ENCODE results near the gene COMT.
"Not testable (repeated sequence)": the region's sequence is repeated elsewhere in the genome, so short reads cannot be mapped to it uniquely, and the experiment has no call there.

The COMT gene

GRCh38 chr22:19929586-19930550 lies 11.7 kb upstream of the COMT start:
- no peak for DNase-seq

DNA sequence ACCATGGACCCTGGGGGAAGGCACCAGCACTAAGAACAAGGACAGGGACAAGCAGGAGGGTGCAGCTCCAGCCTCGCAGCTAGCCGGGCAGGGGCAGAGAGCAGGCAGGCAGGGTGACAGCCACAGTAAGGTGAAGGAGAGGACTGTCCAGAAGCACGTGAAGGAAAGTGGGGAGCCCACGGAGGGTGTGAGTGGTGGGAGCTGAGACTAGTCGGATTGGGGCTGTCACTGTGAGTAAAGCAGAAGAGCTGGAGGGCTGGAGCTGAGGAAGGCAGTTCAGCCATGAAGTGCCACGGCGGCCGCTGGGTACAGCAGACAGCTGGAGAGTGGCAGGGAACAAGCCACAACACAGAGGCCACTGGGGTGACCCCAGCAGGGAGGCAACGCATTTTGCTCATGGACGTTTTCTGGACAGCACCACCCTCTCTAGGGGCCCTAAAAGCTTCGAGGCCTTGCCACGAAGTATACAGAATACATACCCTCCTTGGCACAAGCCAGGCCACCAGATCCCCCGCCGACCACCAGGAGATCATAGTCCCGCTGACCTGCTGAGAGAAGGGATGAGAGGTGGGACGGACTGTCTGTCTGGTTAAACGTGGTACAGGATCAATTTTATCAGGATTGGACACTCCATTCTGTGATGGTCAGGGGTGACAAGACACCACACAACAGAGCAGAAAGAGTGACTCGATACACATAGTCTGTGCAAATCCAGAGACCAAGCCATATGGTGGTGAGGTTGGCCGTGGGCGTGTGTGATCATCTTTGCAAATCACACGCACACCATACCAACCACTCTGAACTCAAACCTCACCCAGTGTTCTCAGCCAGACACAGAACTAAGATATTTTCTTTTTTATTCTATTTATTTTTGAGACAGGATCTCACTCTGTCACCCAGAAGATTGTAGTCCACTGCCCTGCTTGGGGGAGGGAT lies 10.8 kb upstream of the COMT start:
- DNase-seq: no peak

- no peak for DNase-seq
Observed at GRCh38 chr22:19931514-19931913, 10.1 kb upstream of the COMT start.

DNA sequence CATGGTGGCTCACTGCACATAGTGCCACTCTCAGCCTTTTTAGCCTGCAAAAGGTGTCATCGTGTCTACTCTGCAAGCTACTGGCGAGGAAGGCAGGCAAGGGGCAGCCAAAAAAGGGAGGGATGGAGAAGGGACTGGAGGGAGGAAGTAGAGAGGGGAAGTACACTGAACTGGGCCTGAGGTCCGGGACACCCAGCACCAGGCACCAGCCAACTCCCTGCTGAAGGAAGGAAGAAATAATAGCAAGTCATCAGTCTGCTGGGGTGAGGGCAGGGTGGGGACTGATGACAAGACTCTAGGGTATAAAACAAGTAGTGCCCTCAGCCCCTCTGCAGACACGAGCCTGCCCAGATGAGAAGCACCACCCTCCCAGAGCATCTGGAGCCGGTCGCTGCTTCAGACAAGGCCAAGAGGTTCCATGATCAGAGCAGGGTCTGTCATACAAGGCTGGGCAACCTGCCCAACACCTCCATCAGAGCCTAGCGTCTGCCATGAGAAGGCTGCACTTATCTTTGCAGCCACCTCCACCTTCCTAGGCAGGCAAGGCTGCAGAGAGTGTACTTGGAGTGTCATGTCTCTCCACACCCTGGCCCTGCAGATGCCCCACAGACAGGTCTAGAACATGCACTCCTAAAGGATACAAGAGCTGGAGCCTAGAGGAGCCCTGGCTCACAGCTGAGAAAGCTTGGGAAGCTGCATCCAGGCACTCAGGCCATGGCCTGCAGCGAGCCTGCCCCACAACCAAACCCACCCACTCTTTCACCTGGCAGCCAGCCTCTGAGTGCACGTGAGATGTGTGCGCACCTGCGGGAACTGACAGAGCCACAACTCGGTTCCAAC lies 9.0 kb upstream of the COMT start:
- DNase-seq: no peak

DNA sequence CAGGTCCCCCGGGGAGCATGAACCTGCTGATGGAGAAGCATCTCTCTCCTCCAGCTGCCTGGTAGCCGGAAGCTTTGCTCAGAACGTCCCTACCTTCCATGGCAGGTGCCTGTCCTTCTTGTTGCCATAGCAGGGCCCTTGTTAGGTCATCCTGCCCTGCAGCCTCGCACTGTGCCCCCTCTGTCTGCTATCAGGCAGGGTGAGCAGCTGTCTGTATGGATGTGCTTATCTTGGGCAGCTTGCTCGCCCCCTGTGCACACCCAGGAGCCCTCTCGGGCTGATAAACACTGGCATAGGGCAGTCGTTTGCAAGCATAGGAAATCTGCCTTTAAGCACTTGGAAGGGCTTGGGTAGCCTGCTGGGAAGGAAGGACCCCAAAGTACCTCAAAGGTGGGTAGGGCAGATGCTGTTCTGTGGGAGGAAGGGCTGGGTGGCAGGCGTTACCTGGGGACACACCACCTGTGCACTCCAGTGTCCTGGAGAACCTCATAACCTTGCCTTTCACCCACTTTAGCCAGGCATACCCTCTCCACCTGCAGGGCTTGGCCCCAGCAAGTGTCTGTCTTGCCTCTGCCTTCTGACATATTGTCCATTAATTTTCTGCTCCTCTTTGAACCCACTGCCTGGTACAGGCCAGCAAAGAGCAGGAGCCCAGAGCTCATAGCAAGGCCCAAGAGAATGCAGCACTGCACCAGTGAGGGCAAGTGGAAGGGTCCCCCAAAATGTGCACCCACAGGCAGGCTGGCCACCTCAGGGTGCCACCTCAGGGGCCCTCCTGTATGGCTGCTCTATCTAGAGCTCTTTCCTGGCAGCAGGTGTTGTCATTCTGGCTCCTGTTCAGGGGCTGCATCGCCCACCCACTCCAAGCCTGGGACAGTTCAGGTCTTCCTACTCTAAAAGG lies 8.0 kb upstream of the COMT start:
- no peak for DNase-seq

DNA sequence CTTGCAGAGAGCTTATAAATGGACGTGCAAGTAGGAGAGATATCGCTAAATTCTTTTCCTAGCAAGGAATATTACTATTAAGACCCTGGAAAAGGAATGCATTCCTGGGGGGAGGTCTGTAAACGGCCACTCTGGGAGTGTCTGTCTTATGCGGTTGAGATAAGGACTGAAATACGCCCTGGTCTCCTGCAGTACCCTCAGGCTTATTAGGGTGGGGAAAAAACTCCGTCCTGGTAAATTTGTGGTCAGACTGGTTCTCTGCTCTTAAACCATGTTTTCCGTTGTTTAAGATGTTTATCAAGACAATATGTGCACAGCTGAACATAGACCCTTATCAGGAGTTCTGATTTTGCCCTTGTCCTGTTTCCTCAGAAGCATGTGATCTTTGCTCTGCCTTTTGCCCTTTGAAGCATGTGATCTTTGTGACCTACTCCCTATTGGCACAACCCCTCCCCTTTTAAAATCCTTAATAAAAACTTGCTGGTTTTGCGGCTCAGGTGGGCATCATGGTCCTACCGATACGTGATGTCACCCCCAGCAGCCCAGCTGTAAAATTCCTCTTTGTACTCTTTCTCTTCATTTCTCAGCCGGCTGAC lies 6.4 kb upstream of the COMT start:
- DNase-seq: not testable (repeated sequence)

- DNase-seq: no peak
Observed at GRCh38 chr22:19936513-19936912, 5.1 kb upstream of the COMT start.

GRCh38 chr22:19937616-19938473 lies 3.7 kb upstream of the COMT start:
- DNase-seq: no peak

DNA sequence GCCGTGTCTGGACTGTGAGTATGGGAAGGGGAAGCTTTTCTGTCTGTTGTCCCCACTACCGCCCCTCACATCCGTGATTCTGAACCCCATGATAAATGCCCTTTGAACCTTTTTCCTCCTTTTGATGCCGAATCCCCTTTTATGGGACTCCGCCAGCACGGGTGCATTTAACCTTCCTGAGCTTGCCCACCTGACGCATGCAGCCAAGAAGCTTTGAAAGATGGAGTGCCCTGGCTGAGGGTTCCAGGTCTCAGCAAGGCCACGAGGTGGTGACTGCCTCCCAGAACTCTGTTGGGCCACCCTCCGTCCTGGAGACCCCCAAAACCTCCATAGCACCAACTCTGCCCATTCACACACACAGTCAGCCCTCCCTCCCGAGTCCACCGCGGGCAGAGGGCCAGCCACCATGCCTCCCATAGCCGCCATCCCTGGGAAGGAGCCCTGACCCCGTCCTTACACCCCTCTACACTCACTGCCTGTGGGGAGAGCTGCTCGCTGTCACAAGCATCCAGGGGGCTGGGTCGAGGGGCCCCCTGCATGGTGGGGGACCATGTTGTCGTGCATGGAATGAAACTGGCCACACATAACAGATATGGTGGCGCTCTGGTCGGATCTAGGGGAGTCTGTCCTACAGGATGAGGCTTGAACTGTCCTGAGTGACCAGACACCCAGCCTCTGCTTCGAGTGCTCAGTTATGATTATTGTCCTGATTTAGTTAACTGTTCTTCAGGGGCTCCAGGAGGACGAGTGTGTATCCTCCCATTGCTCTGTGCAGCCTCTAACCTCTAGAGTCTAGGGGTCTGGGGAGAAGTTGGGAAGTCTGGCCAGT lies 822 bp upstream of the COMT start:
- no peak for DNase-seq

DNA sequence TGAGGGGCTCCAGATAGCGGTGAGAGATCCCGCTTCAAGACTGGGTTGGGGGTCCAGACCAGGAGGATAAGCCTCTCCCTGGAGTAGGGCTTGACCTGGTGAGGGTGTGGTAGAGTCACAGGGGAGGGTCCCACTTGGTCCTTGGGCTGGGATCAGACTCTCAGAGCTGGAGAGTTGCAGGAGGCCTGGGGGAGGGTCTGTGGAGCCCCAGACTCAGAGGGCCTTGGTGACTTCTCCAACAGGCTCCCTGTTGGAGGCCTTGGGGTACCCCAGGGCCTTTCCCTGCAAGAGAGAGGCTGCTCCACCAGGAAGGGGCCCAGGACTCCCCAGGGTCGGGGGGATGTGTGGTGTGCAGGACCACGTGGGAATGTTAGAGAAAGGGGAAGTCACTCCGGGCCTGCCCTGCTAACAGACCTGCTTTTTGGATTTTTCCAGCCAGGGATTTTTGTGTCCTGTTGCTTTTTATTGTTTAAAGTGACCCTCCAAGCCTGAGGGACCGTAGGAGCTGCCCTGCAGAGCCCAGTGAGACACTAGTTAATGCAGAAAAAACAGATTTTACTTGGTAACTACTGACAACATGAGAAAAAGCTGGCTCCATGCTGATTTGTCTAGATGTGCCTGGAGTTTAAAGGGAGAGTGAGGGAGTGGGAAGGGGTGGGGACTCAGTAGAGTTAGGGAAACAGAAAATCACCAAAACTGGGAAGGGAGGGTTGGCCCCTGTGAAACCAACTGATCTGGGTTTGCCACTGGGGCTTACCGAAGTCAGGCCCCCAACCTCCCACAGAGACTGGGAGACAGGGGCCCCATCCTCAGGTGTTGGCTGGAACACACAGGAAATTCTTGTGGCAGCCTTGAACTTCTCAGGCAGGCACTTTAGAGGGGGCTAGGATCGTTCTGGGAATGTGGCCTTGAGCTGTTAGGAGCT lies 847 bp downstream of the COMT start:
- DNase-seq: peak; percentile 84

DNA sequence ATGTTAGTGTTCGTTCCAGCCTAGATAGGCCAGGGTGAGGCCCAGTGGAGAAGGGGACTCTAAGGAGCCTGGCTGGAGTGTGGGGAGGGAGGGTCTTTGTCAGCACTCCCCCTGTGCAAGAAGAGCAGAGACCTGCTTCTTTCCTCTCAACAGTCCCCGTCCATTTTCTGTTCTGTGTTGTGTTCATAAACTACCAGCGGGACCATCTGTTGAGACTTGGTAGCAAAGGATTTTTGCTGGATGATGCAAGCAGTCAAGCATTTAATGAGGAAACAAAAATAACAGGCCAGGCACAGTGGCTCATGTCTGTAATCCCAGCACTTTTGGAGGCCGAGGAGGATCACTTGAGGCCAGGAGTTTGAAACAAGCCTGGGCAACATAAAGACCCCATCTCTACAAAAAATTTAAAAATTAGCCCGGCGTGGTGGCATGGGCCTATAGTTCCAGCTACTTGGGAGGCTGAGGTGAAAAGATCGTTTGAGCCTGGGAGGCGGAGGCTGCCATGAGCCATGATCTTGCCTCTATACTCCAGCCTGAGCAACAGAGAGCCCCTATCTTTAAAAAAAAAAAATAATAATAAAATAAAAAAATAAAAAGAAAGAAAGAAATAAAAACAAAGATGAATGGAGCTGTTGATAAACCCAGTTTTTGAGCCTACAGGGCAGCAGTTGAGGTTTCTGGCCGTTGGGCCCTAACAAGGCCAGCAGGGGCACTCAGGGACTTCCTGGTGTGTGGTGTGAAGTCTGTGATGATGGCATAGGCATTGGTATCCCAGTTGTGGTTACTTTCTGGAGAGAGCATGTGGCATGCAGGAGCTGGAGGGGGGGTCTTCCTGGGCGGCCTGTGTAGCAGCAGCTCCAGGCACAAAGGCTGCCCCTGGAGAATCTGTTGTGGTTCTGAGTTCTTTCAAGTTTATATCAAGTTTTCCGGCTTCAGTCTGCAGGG lies 1.8 kb downstream of the COMT start:
- peak; percentile 96 for DNase-seq

DNA sequence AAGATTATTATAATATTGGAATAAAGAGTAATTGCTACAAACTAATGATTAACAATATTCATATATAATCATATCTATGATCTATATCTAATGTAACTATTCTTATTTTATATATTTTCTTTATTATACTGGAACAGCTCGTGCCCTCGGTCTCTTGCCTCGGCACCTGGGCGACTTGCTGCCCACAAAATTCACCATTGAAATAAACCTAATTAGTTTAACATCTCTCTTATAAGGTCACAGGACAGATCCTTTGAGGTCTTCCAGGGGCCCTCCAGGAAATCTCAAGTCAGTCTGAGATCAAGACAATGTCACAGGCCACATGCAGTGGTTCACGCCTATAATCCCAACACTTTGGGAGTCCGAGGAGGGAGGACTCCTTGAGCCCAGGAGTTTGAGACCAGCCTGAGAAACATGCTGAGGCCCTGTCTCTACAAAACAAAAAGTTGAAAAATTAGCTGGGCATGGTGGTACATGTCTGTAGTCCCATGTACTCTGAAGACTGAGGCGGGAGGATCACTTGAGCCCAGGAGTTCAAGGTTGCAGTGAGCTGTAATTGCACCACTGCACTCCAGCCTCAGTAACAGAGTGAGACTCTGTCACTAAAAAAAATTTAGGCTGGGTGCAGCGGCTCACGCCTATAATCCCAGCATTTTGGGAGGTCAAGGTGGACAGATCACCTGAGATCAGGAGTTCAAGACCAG lies 6.6 kb downstream of the COMT start:
- no peak for DNase-seq

- DNase-seq: no peak
Observed at GRCh38 chr22:19951346-19951745, 9.8 kb downstream of the COMT start.

DNA sequence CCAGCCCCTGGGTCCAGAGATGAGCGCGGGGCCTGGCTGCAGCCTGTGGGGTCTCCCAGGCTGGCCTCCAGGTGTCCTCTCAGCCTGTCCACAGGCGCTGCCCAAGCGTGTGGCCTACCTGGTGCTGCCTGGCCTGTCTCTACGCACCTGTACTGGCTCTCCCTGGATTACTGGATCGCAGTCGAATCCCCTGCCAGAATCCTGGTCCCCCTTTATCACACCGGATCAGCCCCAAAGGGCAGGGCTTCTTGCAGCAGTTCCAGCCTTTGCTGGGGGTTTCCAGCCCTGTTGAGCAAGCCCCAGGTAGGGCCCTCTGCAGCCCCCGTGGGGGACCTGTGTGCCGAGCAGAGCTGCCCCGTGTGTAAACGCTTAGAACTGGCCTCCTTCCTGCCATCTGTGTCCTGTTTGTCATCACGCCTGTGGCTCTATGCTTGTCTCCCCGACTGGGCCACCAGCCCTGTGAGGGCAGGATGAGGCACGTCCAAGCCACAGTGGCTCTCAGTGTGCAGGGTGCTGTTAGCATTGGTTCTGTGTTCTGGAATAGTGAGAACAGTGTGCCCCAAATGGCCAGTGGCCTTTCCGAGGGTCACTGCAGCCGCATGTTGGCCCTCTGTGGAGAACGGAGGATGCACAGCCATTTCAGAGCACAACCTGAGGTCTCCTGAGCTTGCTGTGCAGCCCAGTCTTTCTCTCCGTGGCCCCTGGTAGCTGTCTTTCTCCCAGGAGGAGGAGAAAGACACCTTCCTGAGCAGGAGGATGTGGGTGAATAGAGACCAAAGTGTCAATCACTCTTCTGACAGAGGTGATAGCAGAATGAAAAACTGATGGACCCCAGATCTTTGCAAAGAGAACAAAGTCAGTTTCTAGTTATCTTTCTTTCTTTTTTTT lies 13.9 kb downstream of the COMT start:
- DNase-seq: no peak

DNA sequence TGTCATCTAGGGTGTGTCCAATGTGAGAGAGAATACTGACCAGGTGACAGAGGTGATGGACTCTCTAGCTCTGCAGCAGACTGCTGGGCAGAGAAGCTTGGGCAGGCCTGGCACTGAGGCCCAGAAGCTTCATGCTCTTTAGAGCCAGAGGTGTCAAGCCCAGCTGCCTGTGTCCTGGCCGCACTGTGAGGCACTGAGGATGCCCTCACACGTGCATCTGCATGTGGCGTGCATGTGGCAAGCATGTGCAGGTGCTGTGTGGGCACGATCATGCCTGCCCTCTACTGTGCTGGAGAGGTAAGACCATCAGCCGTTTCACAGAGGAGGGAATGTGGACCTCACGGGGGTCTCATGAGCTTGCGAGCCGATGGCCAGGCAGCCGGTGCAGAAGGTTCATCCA lies 15.9 kb downstream of the COMT start:
- no peak for DNase-seq

Measured in fibroblast of skin of scalp (primary cell).